Naive thymus-derived CD8-positive, alpha-beta T cell (primary cell): Measurements from ENCODE around the gene GATAD1. TPM values are rescaled to one million over a fixed set of nuclear protein-coding genes. Genes with fewer than 3 reads are reported as not detected.

ENCODE experiments used
- ATAC-seq, 2 donors: fragments of 150-1000 bp; cut with Tn5 transposase in 1 of 2; sonication (Bioruptor Pico), chemical (Tn5 transposase) in 1 of 2; 1 replicate in 1 of 2; 2 replicates in 1 of 2; pipeline ENCODE4 v1.10.0; 2021; ENCODE audit warnings: mild to moderate bottlenecking in 2 of 2, moderate library complexity in 2 of 2
- POLR2A ChIA-PET: fragments of 350-600 bp; sonication (Branson Sonifier 250); formaldehyde crosslinking; loops from one replicate; lab custom pipeline; 2021; ENCODE audit warnings: antibody characterized with exemption; lab: Charles Lee
- DNase-seq, 10 donors: peaks; one replicate each; pipeline versions ENCODE4 v3.0.0 to v3.0.0-alpha.2; 2020 to 2022
- H3K27ac Mint-ChIP-seq, 10 donors: one replicate each; pipeline ENCODE4 v1.8.0; 2020 to 2022; ENCODE audit warnings: mild to moderate bottlenecking in 10 of 10, mixed read lengths in 10 of 10, moderate library complexity in 4 of 10, inconsistent platforms in 1 of 10
- H3K27me3 Mint-ChIP-seq, 5 donors: one replicate each; pipeline ENCODE4 v1.8.0; 2021 to 2022; ENCODE audit warnings: mixed read lengths in 5 of 5
- H3K36me3 Mint-ChIP-seq, 3 donors: one replicate each; pipeline ENCODE4 v1.8.0; 2020 to 2022; ENCODE audit warnings: mixed read lengths in 3 of 3, mild to moderate bottlenecking in 2 of 3, inconsistent platforms in 1 of 3
- H3K4me1 Mint-ChIP-seq, 4 donors: one replicate each; pipeline ENCODE4 v1.8.0; 2021 to 2022; ENCODE audit warnings: mixed read lengths in 4 of 4
- H3K4me3 Mint-ChIP-seq, 10 donors: one replicate each; pipeline ENCODE4 v1.8.0; 2020 to 2022; ENCODE audit warnings: mild to moderate bottlenecking in 10 of 10, mixed read lengths in 10 of 10, moderate library complexity in 6 of 10, inconsistent platforms in 1 of 10
- H3K9me3 Mint-ChIP-seq, 9 donors: one replicate each; pipeline ENCODE4 v1.8.0; 2020 to 2022; ENCODE audit warnings: mixed read lengths in 9 of 9, mild to moderate bottlenecking in 3 of 9, inconsistent platforms in 1 of 9, moderate library complexity in 1 of 9
- polyA plus RNA-seq, 3 donors: library from polyadenylated mRNA; unstranded; fragments of 300-500 nt; fragmentation: Illumina TruSeq; gene quantifications; one replicate each; pipeline ENCODE4 v1.2.3, GENCODE V29; 2021
- total RNA-seq, 8 experiments: library from RNA in 2 of 8; stranded (reverse) in 2 of 8; gene quantifications; one replicate each; pipeline ENCODE4 v1.2.3 and lab custom pipeline; 2021 to 2026

GATAD1 gene
- total and polyA plus RNA-seq, 5 experiments from 2014 or later: 8.2 to 43.6 (median 10.9) TPM

GRCh38 chr7:92417913-92418312, 29.4 kb upstream of the GATAD1 start:
- POLR2A ChIA-PET: no interaction called here
- no peaks in the 10 kb centered on the region for H3K4me1 Mint-ChIP-seq
- no peak overlapping the region for H3K4me3 Mint-ChIP-seq
- H3K36me3 Mint-ChIP-seq: peaks cover 0 to under 1% (median 0%) of the 10 kb centered on the region in 3 donors
- no peaks in the 10 kb centered on the region for H3K9me3 Mint-ChIP-seq
- no peak for ATAC-seq
- H3K27me3 Mint-ChIP-seq: peaks cover 4 to 23% (median 7%) of the 10 kb centered on the region in 5 donors
- no peak overlapping the region for H3K27ac Mint-ChIP-seq
- DNase-seq: no peak

- no peaks in the 10 kb centered on the region for H3K9me3 Mint-ChIP-seq
- POLR2A ChIA-PET: interaction anchor here (1.2 kb wide), 1 partner anchor 107 kb away, joined by 3 read pairs; the partner anchor contains the start of gene RBM48
- no peaks in the 10 kb centered on the region for H3K36me3 Mint-ChIP-seq
- no peak overlapping the region for H3K4me3 Mint-ChIP-seq
- H3K27me3 Mint-ChIP-seq: peaks cover 9 to 27% (median 18%) of the 10 kb centered on the region in 5 donors
- DNase-seq (no peak), ATAC-seq (no peak)
- H3K4me1 Mint-ChIP-seq: peaks cover 6 to 13% (median 9%) of the 10 kb centered on the region in 4 donors
- peak overlapping the region in 1 of 10 donors; percentile 51 for H3K27ac Mint-ChIP-seq
Measured at GRCh38 chr7:92421676-92422435, 25.4 kb upstream of the GATAD1 start.

GRCh38 chr7:92422926-92423325, 24.4 kb upstream of the GATAD1 start:
- no peaks in the 10 kb centered on the region for H3K36me3 Mint-ChIP-seq
- no peak for ATAC-seq
- peaks cover 12 to 27% (median 21%) of the 10 kb centered on the region in 5 donors for H3K27me3 Mint-ChIP-seq
- peak overlapping the region in 1 of 10 donors; percentile 50 for H3K27ac Mint-ChIP-seq
- POLR2A ChIA-PET: interaction anchor here (0.5 to 3.2 kb wide), 2 partner anchors 21 to 24 kb away, joined by 3 to 51 read pairs; partner anchors contain the start of gene GATAD1
- no peak overlapping the region for H3K4me3 Mint-ChIP-seq
- H3K4me1 Mint-ChIP-seq: peaks cover 6 to 13% (median 9%) of the 10 kb centered on the region in 4 donors
- H3K9me3 Mint-ChIP-seq: no peaks in the 10 kb centered on the region
- no peak for DNase-seq

GRCh38 chr7:92423710-92424131, 23.6 kb upstream of the GATAD1 start:
- peak overlapping the region in 1 of 10 donors; percentile 0 for H3K27ac Mint-ChIP-seq
- peaks cover 6 to 13% (median 9%) of the 10 kb centered on the region in 4 donors for H3K4me1 Mint-ChIP-seq
- H3K4me3 Mint-ChIP-seq: peak overlapping the region in 7 of 10 donors; percentile 1 to 63 (median 30)
- no peaks in the 10 kb centered on the region for H3K36me3 Mint-ChIP-seq
- peaks cover 12 to 27% (median 21%) of the 10 kb centered on the region in 5 donors for H3K27me3 Mint-ChIP-seq
- no peaks in the 10 kb centered on the region for H3K9me3 Mint-ChIP-seq
- ATAC-seq: no peak
- POLR2A ChIA-PET: interaction anchor here (1.2 to 3.2 kb wide), 2 partner anchors 24 to 178 kb away, joined by 3 to 51 read pairs; partner anchors contain the start of genes ANKIB1, GATAD1 and KRIT1
- no peak for DNase-seq

- DNase-seq (no peak), ATAC-seq (peak in 1 of 2 donors; percentile 37)
- peak overlapping the region in 5 of 10 donors; percentile 48 to 55 (median 50) for H3K4me3 Mint-ChIP-seq
- no peak overlapping the region for H3K27ac Mint-ChIP-seq
- H3K36me3 Mint-ChIP-seq: no peaks in the 10 kb centered on the region
- H3K4me1 Mint-ChIP-seq: peaks cover 6 to 13% (median 9%) of the 10 kb centered on the region in 4 donors
- POLR2A ChIA-PET: interaction anchor here (3.2 kb wide), 1 partner anchor 22 kb away, joined by 51 read pairs; the partner anchor contains the start of gene GATAD1
- H3K9me3 Mint-ChIP-seq: no peaks in the 10 kb centered on the region
- peaks cover 12 to 27% (median 21%) of the 10 kb centered on the region in 5 donors for H3K27me3 Mint-ChIP-seq
Measured at GRCh38 chr7:92425311-92425947, 21.9 kb upstream of the GATAD1 start.

GRCh38 chr7:92427193-92427592, 20.1 kb upstream of the GATAD1 start:
- POLR2A ChIA-PET: no interaction called here
- ATAC-seq (no peak), DNase-seq (no peak)
- Mint-ChIP-seq H3K4me3 (no peak overlapping the region), H3K4me1 (peaks cover 6 to 13% (median 9%) of the 10 kb centered on the region in 4 donors), H3K27ac (no peak overlapping the region), H3K36me3 (no peaks in the 10 kb centered on the region), H3K27me3 (peaks cover 12 to 27% (median 21%) of the 10 kb centered on the region in 5 donors), H3K9me3 (no peaks in the 10 kb centered on the region)

- H3K4me1 Mint-ChIP-seq: peaks cover 0 to 2% (median 0%) of the 10 kb centered on the region in 4 donors
- no peak overlapping the region for H3K4me3 Mint-ChIP-seq
- H3K9me3 Mint-ChIP-seq: no peaks in the 10 kb centered on the region
- POLR2A ChIA-PET: no interaction called here
- H3K27ac Mint-ChIP-seq: no peak overlapping the region
- DNase-seq (no peak), ATAC-seq (no peak)
- no peaks in the 10 kb centered on the region for H3K36me3 Mint-ChIP-seq
- H3K27me3 Mint-ChIP-seq: peaks cover 0 to 4% (median under 1%) of the 10 kb centered on the region in 5 donors
Measured at GRCh38 chr7:92432299-92432946, 14.9 kb upstream of the GATAD1 start.

- Mint-ChIP-seq H3K4me1 (peaks cover 0 to 4% (median 0%) of the 10 kb centered on the region in 4 donors), H3K4me3 (no peak overlapping the region), H3K27ac (no peak overlapping the region), H3K27me3 (no peaks in the 10 kb centered on the region), H3K9me3 (no peaks in the 10 kb centered on the region), H3K36me3 (no peaks in the 10 kb centered on the region)
- ATAC-seq (no peak), DNase-seq (no peak)
- POLR2A ChIA-PET: no interaction called here
Measured at GRCh38 chr7:92433019-92433418, 14.3 kb upstream of the GATAD1 start.

- Mint-ChIP-seq H3K36me3 (no peaks in the 10 kb centered on the region), H3K9me3 (no peaks in the 10 kb centered on the region), H3K4me3 (no peak overlapping the region), H3K27me3 (no peaks in the 10 kb centered on the region), H3K4me1 (peaks cover 0 to 7% (median 0%) of the 10 kb centered on the region in 4 donors), H3K27ac (no peak overlapping the region)
- POLR2A ChIA-PET: no interaction called here
- ATAC-seq: no peak
- no peak for DNase-seq
Measured at GRCh38 chr7:92435542-92435941, 11.7 kb upstream of the GATAD1 start.

- Mint-ChIP-seq H3K27me3 (no peaks in the 10 kb centered on the region), H3K4me3 (no peak overlapping the region), H3K9me3 (no peaks in the 10 kb centered on the region), H3K36me3 (no peaks in the 10 kb centered on the region), H3K4me1 (peaks cover 0 to 7% (median 0%) of the 10 kb centered on the region in 4 donors), H3K27ac (no peak overlapping the region)
- DNase-seq (no peak), ATAC-seq (no peak)
- POLR2A ChIA-PET: interaction anchor here (1.7 kb wide), 1 partner anchor 191 kb away, joined by 3 read pairs; the partner anchor contains the start of genes ANKIB1 and KRIT1
Measured at GRCh38 chr7:92436612-92437445, 10.5 kb upstream of the GATAD1 start.

GRCh38 chr7:92437956-92438491, 9.3 kb upstream of the GATAD1 start:
- H3K4me1 Mint-ChIP-seq: peaks cover 0 to 10% (median 0%) of the 10 kb centered on the region in 4 donors
- H3K9me3 Mint-ChIP-seq: no peaks in the 10 kb centered on the region
- DNase-seq: no peak
- POLR2A ChIA-PET: interaction anchor here (1.7 kb wide), 1 partner anchor 193 kb away, joined by 3 read pairs; the partner anchor contains the start of genes ANKIB1 and KRIT1
- no peaks in the 10 kb centered on the region for H3K27me3 Mint-ChIP-seq
- H3K27ac Mint-ChIP-seq: peak overlapping the region in 1 of 10 donors; percentile 25
- H3K4me3 Mint-ChIP-seq: no peak overlapping the region
- no peak for ATAC-seq
- no peaks in the 10 kb centered on the region for H3K36me3 Mint-ChIP-seq
